ENCODE results near the gene RNF207.

DNA sequence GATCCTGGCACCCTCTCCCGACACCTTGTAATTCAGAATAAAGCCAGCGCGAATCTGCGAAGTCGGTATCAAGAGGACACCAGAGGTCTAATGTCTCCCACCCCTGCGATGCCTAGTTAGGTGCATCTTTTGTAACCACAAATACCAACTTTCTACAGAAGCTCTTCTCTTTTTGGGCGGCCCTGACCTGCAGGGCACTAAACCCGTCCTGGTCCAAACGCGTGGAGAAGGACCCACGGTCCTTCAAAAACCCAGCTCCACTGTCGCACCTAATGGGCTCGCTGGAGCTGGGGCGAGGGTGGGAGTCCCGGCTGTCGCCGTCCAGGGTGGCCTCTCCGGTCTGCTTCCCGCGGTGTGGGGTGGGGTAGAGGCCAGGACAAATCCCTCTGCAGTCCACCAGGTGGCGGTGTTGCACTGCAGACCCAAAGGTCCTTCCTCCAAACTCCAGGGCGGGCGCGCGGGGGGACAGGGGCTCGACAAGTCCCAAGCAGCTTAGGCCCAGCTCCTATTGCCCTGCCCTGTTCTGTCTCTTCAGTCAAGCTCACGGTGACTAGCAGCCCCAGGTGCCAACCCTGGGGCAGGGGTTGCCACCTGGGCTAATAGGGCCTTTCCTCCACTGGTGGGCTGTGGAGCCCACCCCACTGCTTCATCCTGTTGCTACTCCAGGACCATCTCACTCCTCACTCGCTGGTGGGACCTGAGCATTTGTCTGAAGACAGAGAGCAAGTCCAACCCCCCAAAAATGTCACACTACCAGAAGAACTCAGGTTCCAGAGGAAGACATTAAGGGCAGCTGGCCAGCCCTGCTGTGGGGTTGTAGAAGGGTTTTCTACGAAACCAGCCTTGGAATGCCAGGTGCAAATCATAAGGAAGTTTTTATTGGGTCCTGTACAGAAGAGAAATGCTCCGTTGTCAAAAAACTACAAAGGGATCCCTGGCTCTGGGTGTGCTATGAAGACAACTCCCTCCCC is 40.9 kb downstream of the RNF207 start:
- TF ChIP-seq, protein P1, sequence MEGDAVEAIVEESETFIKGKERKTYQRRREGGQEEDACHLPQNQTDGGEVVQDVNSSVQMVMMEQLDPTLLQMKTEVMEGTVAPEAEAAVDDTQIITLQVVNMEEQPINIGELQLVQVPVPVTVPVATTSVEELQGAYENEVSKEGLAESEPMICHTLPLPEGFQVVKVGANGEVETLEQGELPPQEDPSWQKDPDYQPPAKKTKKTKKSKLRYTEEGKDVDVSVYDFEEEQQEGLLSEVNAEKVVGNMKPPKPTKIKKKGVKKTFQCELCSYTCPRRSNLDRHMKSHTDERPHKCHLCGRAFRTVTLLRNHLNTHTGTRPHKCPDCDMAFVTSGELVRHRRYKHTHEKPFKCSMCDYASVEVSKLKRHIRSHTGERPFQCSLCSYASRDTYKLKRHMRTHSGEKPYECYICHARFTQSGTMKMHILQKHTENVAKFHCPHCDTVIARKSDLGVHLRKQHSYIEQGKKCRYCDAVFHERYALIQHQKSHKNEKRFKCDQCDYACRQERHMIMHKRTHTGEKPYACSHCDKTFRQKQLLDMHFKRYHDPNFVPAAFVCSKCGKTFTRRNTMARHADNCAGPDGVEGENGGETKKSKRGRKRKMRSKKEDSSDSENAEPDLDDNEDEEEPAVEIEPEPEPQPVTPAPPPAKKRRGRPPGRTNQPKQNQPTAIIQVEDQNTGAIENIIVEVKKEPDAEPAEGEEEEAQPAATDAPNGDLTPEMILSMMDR (conservative IDR thresholded peaks at IDR 0.05; ENCODE audit: low read depth, low read length), result peak; percentile 96
- TF ChIP-seq EZH2 (IDR thresholded peaks at IDR 0.05; ENCODE audit: low read length, unreplicated experiment), result no peak
- no peak for TF ChIP-seq EZH2phosphoT487 (IDR thresholded peaks at IDR 0.05; ENCODE audit: borderline replicate concordance, low read length)

All from PC-3 (cell line).